Measurements from ENCODE around the gene SLC16A5.

SLC16A5 gene

GRCh38 chr17:75046407-75047289 lies 41.1 kb upstream of the SLC16A5 start, which contains the start of the genes ATP5PD and KCTD2:
Gene ATP5PD, minus strand, starts transcription at chr17:75046969. Its CDS starts 4,319 bp downstream, at chr17:75042650.
Gene KCTD2, plus strand, starts transcription at chr17:75047225. Its CDS starts 26 bp downstream, at chr17:75047251.
- Histone ChIP-seq H3K4me3 (ENCODE audit: low read depth, low read length) (peak within 1 kb of the TSS; percentile 97), H3K36me3 (replicated peaks) (peaks cover 10% of the 10 kb centered on the region), H3K27ac (peak within 1 kb of the TSS; percentile 84), H3K27me3 (replicated peaks) (no peaks in the 10 kb centered on the region)
- in situ Hi-C loops (cut with HindIII; ENCODE audit: low pct_ligation_motif_present, low sequenced_read_pairs): no loop called here
- no peak for TF ChIP-seq CTCF (IDR thresholded peaks at IDR 0.05; ENCODE audit: low read depth, low read length, missing control alignments)
- DNase-seq: peak; percentile 95

- Histone ChIP-seq H3K36me3 (replicated peaks) (peaks cover 3% of the 10 kb centered on the region), H3K27ac (no peak overlapping the region), H3K27me3 (replicated peaks) (no peaks in the 10 kb centered on the region), H3K4me3 (ENCODE audit: low read depth, low read length) (peak overlapping the region; percentile 97)
- TF ChIP-seq CTCF (IDR thresholded peaks at IDR 0.05; ENCODE audit: low read depth, low read length, missing control alignments): no peak
- in situ Hi-C loops (cut with HindIII; ENCODE audit: low pct_ligation_motif_present, low sequenced_read_pairs): no loop called here
- DNase-seq: no peak
These were observed 40.2 kb upstream of the SLC16A5 start for GRCh38 chr17:75047398-75048098.

DNA sequence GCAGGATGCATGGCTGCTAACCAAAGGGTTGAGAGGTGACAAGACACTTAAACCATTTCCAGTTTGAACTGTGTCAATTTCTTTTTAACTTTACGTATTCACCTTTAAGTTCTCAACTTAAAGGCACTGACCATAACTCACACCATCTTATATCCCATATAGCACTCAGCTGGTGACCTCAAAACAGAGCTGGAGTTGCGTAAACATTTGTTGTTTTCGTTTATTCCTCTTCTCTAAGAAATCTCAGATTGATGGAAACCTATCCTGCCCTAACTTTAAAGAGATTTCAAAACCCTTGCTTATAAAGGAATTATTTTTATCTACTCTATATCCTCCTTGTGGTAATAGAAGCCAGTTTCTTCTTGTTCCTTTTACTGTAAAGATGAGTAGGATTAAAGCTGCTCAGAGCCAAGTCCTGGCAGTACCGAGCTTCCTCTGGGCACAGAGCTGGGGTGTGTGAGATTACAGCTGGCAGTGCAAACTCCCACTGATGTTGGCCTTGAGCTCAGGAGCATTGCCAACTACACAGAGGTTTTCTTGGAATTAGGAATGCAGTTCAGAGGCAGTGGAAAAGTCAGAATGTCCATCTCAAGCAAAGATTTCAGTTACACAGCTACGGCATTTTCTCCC lies 39.4 kb upstream of the SLC16A5 start:
- DNase-seq: no peak
- Histone ChIP-seq H3K27me3 (replicated peaks) (no peaks in the 10 kb centered on the region), H3K36me3 (replicated peaks) (peaks cover 3% of the 10 kb centered on the region), H3K4me3 (ENCODE audit: low read depth, low read length) (peak overlapping the region; percentile 97), H3K27ac (no peak overlapping the region)
- TF ChIP-seq CTCF (IDR thresholded peaks at IDR 0.05; ENCODE audit: low read depth, low read length, missing control alignments): no peak
- in situ Hi-C loops (cut with HindIII; ENCODE audit: low pct_ligation_motif_present, low sequenced_read_pairs): no loop called here

GRCh38 chr17:75049057-75049456 lies 38.7 kb upstream of the SLC16A5 start:
- no peak overlapping the region for H3K27ac ChIP-seq
- TF ChIP-seq CTCF (IDR thresholded peaks at IDR 0.05; ENCODE audit: low read depth, low read length, missing control alignments): no peak
- DNase-seq: no peak
- H3K4me3 ChIP-seq (ENCODE audit: low read depth, low read length): no peak overlapping the region
- H3K27me3 ChIP-seq (replicated peaks): no peaks in the 10 kb centered on the region
- peaks cover 6% of the 10 kb centered on the region for H3K36me3 ChIP-seq (replicated peaks)
- in situ Hi-C loops (cut with HindIII; ENCODE audit: low pct_ligation_motif_present, low sequenced_read_pairs): no loop called here

DNA sequence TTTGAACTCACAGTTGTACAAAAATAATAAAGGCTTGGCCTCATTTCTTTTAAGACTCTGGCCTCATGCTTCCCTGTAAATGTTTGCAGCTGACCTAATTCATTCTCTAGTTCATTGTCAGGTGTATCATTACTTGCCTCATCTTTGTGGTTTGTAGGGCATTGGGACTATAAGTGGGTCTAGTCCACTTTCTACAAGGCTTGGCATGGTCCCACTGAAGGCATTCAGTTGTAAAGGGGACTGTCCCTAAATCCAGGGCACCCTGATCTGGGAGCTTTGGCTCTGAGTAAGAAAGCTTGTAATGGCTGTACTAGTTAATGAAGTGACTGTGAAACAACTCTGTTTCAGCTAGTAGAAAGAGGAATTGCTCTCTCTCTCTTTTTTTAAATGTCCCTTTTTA lies 38.0 kb upstream of the SLC16A5 start:
- TF ChIP-seq CTCF (IDR thresholded peaks at IDR 0.05; ENCODE audit: low read depth, low read length, missing control alignments): no peak
- no peak for DNase-seq
- H3K27ac ChIP-seq: no peak overlapping the region
- in situ Hi-C loops (cut with HindIII; ENCODE audit: low pct_ligation_motif_present, low sequenced_read_pairs): no loop called here
- peaks cover 12% of the 10 kb centered on the region for H3K36me3 ChIP-seq (replicated peaks)
- no peaks in the 10 kb centered on the region for H3K27me3 ChIP-seq (replicated peaks)
- H3K4me3 ChIP-seq (ENCODE audit: low read depth, low read length): no peak overlapping the region
